Measurements from ENCODE around the gene MPO.
A peak's percentile ranks its signal among the peaks of the same experiment; 100 is the strongest.

MPO gene

DNA sequence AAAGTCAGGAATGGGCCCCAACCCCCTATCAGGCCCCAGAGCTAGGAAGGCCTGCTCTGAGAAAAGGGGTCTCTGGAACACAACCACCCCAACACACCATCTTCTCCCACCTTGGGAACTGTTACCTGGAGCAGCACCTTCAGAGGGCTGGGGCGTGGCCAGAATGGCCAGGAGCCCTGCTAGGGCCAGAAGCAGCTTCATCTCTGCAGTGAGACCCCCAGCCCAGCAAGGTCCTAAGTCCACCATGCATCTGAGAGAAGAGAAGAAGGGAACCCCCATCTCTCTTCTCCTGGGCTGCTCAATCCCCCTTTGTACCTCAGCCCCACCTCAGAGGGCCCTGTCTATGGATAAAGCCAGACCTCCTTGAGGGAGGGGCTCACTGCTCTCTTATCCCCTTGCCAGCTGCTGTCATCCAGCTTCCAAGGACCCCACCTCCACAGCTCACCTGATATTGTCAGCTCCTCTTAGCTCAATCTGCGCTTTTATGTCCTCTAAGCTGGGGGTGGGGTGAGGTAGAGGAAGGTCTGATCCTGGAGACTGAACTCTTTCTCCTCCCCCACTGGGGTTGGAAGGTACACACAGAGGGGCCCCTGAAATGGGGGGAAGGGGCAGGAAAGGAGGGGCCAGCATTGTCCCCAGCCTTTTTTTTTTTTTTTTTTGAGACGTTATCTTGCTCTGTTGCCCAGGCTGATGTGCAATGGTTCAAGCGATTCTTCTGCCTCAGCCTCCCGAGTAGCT is at the start of gene MPO:
MPO (minus strand) TSS at position 456 of the 738 bp plus-strand sequence; CDS start at position 279, 177 bp downstream.
- H3K4me3 ChIP-seq (replicated peaks; ENCODE audit: low read depth, low read length) = no peak within 1 kb of the TSS
- no peak for DNase-seq (ENCODE audit: extremely low read depth, low read depth)
- TF ChIP-seq CTCF (IDR thresholded peaks at IDR 0.05; ENCODE audit: low read depth, low read length, missing control alignments) = no peak

GRCh38 chr17:58329810-58330537 is 49.2 kb upstream of the MPO start:
- no peak for DNase-seq (ENCODE audit: extremely low read depth, low read depth)
- no peak for TF ChIP-seq CTCF (IDR thresholded peaks at IDR 0.05; ENCODE audit: low read depth, low read length, missing control alignments)
- H3K4me3 ChIP-seq (replicated peaks; ENCODE audit: low read depth, low read length) = no peak overlapping the region

GRCh38 chr17:58329035-58329809 is 48.5 kb upstream of the MPO start:
- DNase-seq (ENCODE audit: extremely low read depth, low read depth) = no peak
- H3K4me3 ChIP-seq (replicated peaks; ENCODE audit: low read depth, low read length) = no peak overlapping the region

DNA sequence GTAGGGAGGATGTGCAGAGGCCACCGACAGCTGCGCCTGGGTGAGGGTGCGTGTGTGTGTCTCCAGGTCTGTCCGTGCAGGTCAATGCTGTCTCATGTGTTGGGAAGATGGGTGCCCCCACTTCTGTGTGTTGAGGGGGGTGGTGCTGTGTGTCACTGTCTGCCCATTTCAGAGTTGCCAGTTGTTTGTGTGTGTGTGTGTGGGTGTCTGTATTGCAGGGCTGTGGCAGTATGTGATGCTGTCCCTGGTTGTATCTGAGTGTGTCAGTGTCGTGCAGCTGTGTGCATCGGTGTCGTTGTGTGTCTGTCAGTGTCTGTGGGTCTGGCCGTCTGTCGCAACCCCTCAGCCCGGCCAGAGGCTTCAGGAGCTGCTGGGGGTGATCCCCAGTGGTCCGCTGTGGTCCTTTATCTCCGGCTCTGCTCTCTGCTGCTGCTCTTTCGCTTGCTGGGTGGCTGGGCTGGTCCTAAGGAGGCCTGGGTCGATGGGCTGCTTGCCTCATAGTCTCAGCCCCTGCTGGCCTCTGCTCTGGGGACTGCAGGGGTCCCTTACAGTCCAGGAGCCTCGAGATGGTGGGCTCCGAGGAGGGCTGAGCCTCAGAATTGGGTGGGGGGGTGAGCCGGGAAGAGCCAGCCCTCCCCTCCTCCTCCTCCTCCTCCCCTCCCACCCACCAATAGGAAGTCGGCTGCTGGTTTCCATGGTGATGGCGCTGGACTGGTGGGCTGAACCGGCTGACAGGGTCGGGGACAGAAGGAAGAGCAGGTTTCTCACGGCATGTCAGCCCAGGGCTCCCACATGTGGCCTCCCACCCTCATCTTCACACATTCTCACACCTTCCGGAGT is 47.7 kb upstream of the MPO start, which contains the start of gene TSPOAP1:
TSPOAP1 (minus strand) TSS at position 601 of the 840 bp plus-strand sequence. CDS start 875 bp downstream, outside the sequence.
- no peak for DNase-seq (ENCODE audit: extremely low read depth, low read depth)
- no peak within 1 kb of the TSS for H3K4me3 ChIP-seq (replicated peaks; ENCODE audit: low read depth, low read length)
- no peak for TF ChIP-seq CTCF (IDR thresholded peaks at IDR 0.05; ENCODE audit: low read depth, low read length, missing control alignments)

More at GRCh38 chr17:58329035-58329809, 48.5 kb upstream of the MPO start:
- TF ChIP-seq CTCF (IDR thresholded peaks at IDR 0.05; ENCODE audit: low read depth, low read length, missing control alignments) = peak; percentile 31

DNA sequence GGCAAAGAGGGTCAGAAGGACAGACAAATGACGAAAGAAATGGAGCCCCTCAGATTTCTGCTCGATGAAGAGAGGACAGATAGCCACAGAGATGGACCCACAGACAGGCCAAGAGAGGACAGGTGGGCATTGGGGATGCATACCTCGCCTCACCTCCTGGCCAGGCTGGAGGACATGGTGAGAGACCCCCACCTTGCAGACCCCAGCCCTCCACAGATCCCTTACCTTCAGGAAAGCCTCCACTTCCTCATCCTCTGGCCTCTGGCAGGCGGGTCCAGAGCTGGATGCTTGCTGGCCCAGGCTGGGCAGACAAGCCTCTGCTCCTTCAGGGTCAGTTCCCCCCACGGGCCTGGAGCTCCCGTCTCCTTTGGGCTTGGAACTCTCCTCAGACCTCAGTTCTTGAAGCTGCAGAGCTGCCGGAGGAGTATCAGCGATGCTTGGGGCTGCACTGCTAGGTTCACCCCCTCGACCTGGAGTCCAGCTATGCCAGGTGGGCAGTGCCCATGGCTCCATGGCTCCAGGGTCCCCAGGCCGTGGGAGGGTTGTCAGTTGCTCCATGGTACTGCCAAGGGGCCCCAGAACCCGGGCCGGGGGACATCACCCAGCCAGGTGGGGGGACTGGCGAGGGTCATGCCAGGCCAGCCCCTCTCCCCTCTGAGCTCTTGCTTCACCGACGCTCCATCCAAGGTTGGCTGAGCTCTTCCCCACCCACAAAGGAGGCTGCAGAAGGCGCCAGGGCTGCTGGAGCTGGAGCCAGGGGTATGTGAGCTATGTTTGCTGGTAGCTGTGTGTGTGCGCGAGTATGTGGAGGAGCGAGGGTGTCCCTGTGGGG is 46.8 kb upstream of the MPO start:
- no peak overlapping the region for H3K4me3 ChIP-seq (replicated peaks; ENCODE audit: low read depth, low read length)
- DNase-seq (ENCODE audit: extremely low read depth, low read depth) = no peak
- no peak for TF ChIP-seq CTCF (IDR thresholded peaks at IDR 0.05; ENCODE audit: low read depth, low read length, missing control alignments)
